Measurements from ENCODE around the gene TSPAN9. TPM values are rescaled to one million over a fixed set of nuclear protein-coding genes. Genes with fewer than 3 reads are reported as not detected.
A peak's percentile ranks its signal among the peaks of the same experiment; 100 is the strongest.

The TSPAN9 gene
- total RNA-seq, 6 donors from 2014 or later = 25.2 to 62.9 (median 44.2) TPM

- Histone ChIP-seq H3K4me3 (no peak overlapping the region), H3K9me3 (no peaks in the 10 kb centered on the region), H3K36me3 (no peaks in the 10 kb centered on the region), H3K27me3 (no peaks in the 10 kb centered on the region), H3K27ac (peak overlapping the region in 1 of 4 donors; percentile 57), H3K4me1 (peaks cover 55 to 70% (median 59%) of the 10 kb centered on the region in 4 donors)
- DNase-seq (no peak), ATAC-seq (ENCODE audit: low FRiP score in 2 of 2) (no peak)
- 65% methylated on average over 5 of the region's 5 CpGs for WGBS, 2 donors
- no peak for TF ChIP-seq POLR2A (IDR thresholded peaks at IDR 0.05)
- no peak for TF ChIP-seq EP300 (IDR thresholded peaks at IDR 0.05)
- TF ChIP-seq POLR2AphosphoS5 (IDR thresholded peaks at IDR 0.05) = no peak
- TF ChIP-seq CTCF (IDR thresholded peaks at IDR 0.05) = no peak
These were observed 173.9 kb downstream of the TSPAN9 start for GRCh38 chr12:3251067-3251466.

- Histone ChIP-seq H3K4me1 (peaks cover 50 to 66% (median 54%) of the 10 kb centered on the region in 4 donors), H3K9me3 (no peaks in the 10 kb centered on the region), H3K27ac (peak overlapping the region in 2 of 4 donors; percentile 57 to 58), H3K36me3 (no peaks in the 10 kb centered on the region), H3K27me3 (no peaks in the 10 kb centered on the region), H3K4me3 (no peak overlapping the region)
- TF ChIP-seq EP300 (IDR thresholded peaks at IDR 0.05) (no peak), POLR2A (IDR thresholded peaks at IDR 0.05) (no peak), CTCF (IDR thresholded peaks at IDR 0.05) (no peak), POLR2AphosphoS5 (IDR thresholded peaks at IDR 0.05) (no peak)
- WGBS, 2 donors = 80% methylated on average over 4 to 7 of the region's 7 CpGs
- ATAC-seq (ENCODE audit: low FRiP score in 2 of 2) (no peak), DNase-seq (no peak)
These were observed 174.5 kb downstream of the TSPAN9 start for GRCh38 chr12:3251691-3252090.

GRCh38 chr12:3252450-3252891 lies 175.3 kb downstream of the TSPAN9 start:
- peak; percentile 27 to 66 for ATAC-seq (ENCODE audit: low FRiP score in 2 of 2)
- TF ChIP-seq POLR2AphosphoS5 (IDR thresholded peaks at IDR 0.05) (peak in 1 of 2 donors; percentile 65), CTCF (IDR thresholded peaks at IDR 0.05) (no peak)
- H3K4me3 ChIP-seq = no peak overlapping the region
- H3K9me3 ChIP-seq = no peaks in the 10 kb centered on the region
- WGBS, 2 donors = 66 to 77% methylated on average over 6 to 13 of the region's 13 CpGs
- peaks cover 43 to 58% (median 49%) of the 10 kb centered on the region in 4 donors for H3K4me1 ChIP-seq
- peak overlapping the region in 3 of 4 donors; percentile 56 to 58 (median 57) for H3K27ac ChIP-seq
- H3K27me3 ChIP-seq = no peaks in the 10 kb centered on the region
- no peaks in the 10 kb centered on the region for H3K36me3 ChIP-seq
- DNase-seq = peak; percentile 49 to 81

GRCh38 chr12:3253682-3254275 lies 176.6 kb downstream of the TSPAN9 start:
- peak overlapping the region in 3 of 4 donors; percentile 38 to 56 (median 48) for H3K27ac ChIP-seq
- 83 to 96% methylated on average over 5 to 7 of the region's 7 CpGs for WGBS, 2 donors
- no peak for TF ChIP-seq POLR2AphosphoS5 (IDR thresholded peaks at IDR 0.05)
- no peak for TF ChIP-seq POLR2A (IDR thresholded peaks at IDR 0.05)
- TF ChIP-seq CTCF (IDR thresholded peaks at IDR 0.05) = no peak
- TF ChIP-seq EP300 (IDR thresholded peaks at IDR 0.05) = no peak

GRCh38 chr12:3255057-3255456 lies 177.9 kb downstream of the TSPAN9 start:
- peak overlapping the region in 1 of 4 donors; percentile 27 for H3K27ac ChIP-seq
- WGBS, 2 donors = 76 to 77% methylated on average over 11 to 12 of the region's 12 CpGs
- no peak for ATAC-seq (ENCODE audit: low FRiP score in 2 of 2)
- no peak for DNase-seq
- H3K27me3 ChIP-seq = no peaks in the 10 kb centered on the region
- no peak overlapping the region for H3K4me3 ChIP-seq
- no peaks in the 10 kb centered on the region for H3K9me3 ChIP-seq
- H3K36me3 ChIP-seq = no peaks in the 10 kb centered on the region
- no peak for TF ChIP-seq POLR2A (IDR thresholded peaks at IDR 0.05)
- no peak for TF ChIP-seq EP300 (IDR thresholded peaks at IDR 0.05)
- no peak for TF ChIP-seq CTCF (IDR thresholded peaks at IDR 0.05)
- TF ChIP-seq POLR2AphosphoS5 (IDR thresholded peaks at IDR 0.05) = no peak
- peaks cover 23 to 41% (median 27%) of the 10 kb centered on the region in 4 donors for H3K4me1 ChIP-seq

More at GRCh38 chr12:3253682-3254275, 176.6 kb downstream of the TSPAN9 start:
- no peaks in the 10 kb centered on the region for H3K27me3 ChIP-seq
- H3K4me1 ChIP-seq = peaks cover 35 to 54% (median 39%) of the 10 kb centered on the region in 4 donors
- H3K4me3 ChIP-seq = no peak overlapping the region
- no peaks in the 10 kb centered on the region for H3K9me3 ChIP-seq
- H3K36me3 ChIP-seq = no peaks in the 10 kb centered on the region
- no peak for DNase-seq
- ATAC-seq (ENCODE audit: low FRiP score in 2 of 2) = no peak
